KMS-11 (cell line): ENCODE data around the gene ZMYND12.

ENCODE experiments used
- H2AFZ ChIP-seq: fragments of 200-600 bp; sonication (generic); 2 replicates; pipeline ENCODE4 v1.6.1; 2016; ENCODE audit warnings: antibody characterized with exemption, mixed run types, low read depth
- H3K27ac ChIP-seq: fragments of 200-600 bp; sonication (generic); 2 replicates; pipeline ENCODE4 v1.6.1; 2016; ENCODE audit warnings: mild to moderate bottlenecking, mixed run types
- H3K27me3 ChIP-seq: fragments of 200-600 bp; sonication (generic); 2 replicates; pipeline ENCODE4 v1.6.1; 2017; ENCODE audit warnings: mild to moderate bottlenecking, low read depth, mixed run types, moderate library complexity; ENCODE audit not compliant: insufficient read depth
- H3K36me3 ChIP-seq: fragments of 200-600 bp; sonication (generic); 2 replicates; pipeline ENCODE4 v1.6.1; 2017; ENCODE audit warnings: mild to moderate bottlenecking, mixed run types; ENCODE audit not compliant: insufficient read depth
- H3K4me1 ChIP-seq: fragments of 200-600 bp; sonication (generic); 2 replicates; pipeline ENCODE4 v1.6.1; 2016; ENCODE audit warnings: mild to moderate bottlenecking, low read depth, mixed run types; ENCODE audit not compliant: poor library complexity, severe bottlenecking
- H3K4me2 ChIP-seq: fragments of 200-600 bp; sonication (generic); 2 replicates; pipeline ENCODE4 v1.7.0; 2016; ENCODE audit warnings: mild to moderate bottlenecking, mixed run types
- H3K4me3 ChIP-seq: fragments of 200-600 bp; sonication (generic); IDR thresholded peaks from 2 replicates; pipeline ENCODE4 v1.6.1; 2017; ENCODE audit warnings: low read depth, low read length, mixed read lengths; ENCODE audit not compliant: insufficient read depth
- H3K79me2 ChIP-seq: fragments of 200-600 bp; sonication (generic); 2 replicates; pipeline ENCODE4 v1.6.1; 2016; ENCODE audit warnings: low read depth, mixed run types; ENCODE audit not compliant: insufficient read depth
- H3K9ac ChIP-seq: fragments of 200-600 bp; sonication (generic); 2 replicates; pipeline ENCODE4 v1.6.1; 2016; ENCODE audit warnings: mild to moderate bottlenecking, mixed run types
- H4K20me1 ChIP-seq: fragments of 200-600 bp; sonication (generic); 2 replicates; pipeline ENCODE4 v1.6.1; 2016; ENCODE audit warnings: mild to moderate bottlenecking, mixed run types; ENCODE audit not compliant: insufficient read depth
- CTCF ChIP-seq: fragments of 200-600 bp; sonication (generic); conservative IDR thresholded peaks from 2 replicates; pipeline ENCODE4 v1.6.1; 2017; ENCODE audit warnings: low read depth, mild to moderate bottlenecking, antibody characterized with exemption, low read length, moderate library complexity, mixed read lengths

The ZMYND12 gene

DNA sequence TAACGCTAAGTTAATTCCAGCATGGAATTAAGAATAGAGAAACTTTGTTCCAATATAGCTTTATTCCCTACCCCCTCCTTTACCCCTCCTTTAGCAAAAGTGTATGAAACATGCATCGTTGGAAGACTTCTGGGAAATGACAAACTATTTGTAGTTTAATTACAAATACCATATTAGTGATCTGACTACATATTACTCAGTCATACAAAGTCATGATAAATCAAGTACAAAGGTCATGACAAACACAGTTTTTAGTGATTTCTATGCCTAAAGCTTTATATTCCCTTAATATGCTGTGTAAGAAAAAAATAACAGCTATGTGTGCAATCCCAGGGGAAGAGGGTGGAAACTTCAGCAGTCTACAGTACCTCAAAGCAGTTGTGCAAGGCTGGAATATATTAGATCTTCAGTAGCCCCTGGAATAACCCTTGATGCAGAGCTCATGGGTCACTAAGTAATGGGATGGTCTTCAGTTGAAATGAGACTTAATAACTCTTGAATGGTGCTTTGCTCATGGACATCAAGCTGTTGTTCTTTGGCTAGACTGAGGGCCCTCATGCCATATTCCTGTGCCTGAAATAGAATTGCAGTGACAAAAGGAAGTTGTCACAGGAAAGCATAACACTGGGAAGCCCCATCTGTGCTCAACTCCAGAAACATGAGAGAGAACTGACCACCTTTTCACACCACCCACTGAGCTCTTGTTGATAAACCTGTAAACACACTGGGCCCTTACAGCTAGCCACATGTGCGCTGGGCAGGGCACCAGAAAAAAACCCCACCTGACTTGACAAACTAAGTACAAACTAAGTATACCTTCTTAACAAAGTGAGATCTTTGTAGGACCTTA, 25.3 kb downstream of the ZMYND12 start:
- no peaks in the 10 kb centered on the region for H3K27me3 ChIP-seq
- H3K4me1 ChIP-seq: no peaks in the 10 kb centered on the region
- no peak overlapping the region for H2AFZ ChIP-seq
- no peaks in the 10 kb centered on the region for H3K79me2 ChIP-seq
- H3K9ac ChIP-seq: no peak overlapping the region
- H4K20me1 ChIP-seq: no peaks in the 10 kb centered on the region
- H3K36me3 ChIP-seq: no peaks in the 10 kb centered on the region
- no peak overlapping the region for H3K4me3 ChIP-seq
- H3K4me2 ChIP-seq: no peak overlapping the region
- no peak overlapping the region for H3K27ac ChIP-seq
- no peak for TF ChIP-seq CTCF

GRCh38 chr1:42429603-42430002, 26.2 kb downstream of the ZMYND12 start:
- Histone ChIP-seq H3K4me2 (no peak overlapping the region), H3K79me2 (no peaks in the 10 kb centered on the region), H3K4me1 (no peaks in the 10 kb centered on the region), H3K36me3 (no peaks in the 10 kb centered on the region), H3K27ac (no peak overlapping the region), H2AFZ (no peak overlapping the region), H3K4me3 (no peak overlapping the region), H4K20me1 (no peaks in the 10 kb centered on the region), H3K27me3 (no peaks in the 10 kb centered on the region), H3K9ac (no peak overlapping the region)
- no peak for TF ChIP-seq CTCF

DNA sequence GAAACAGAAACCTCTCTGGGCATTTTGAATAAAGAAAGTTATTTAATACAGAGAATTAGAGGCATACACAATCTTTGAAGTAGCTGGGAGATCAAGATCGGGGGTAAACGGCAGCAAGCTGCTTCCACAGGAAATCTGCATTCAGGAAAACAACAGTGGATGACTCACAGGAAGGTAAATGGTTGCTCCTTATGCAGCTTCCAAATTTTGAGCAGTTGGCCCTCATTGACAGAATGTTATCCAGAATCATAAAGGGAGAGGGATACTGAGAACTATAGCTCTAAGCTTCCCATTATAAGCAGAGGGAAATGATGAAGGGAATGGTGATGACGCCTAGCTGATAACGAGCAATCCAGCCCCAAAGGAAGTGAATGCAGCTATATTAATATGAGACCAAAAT, 28.6 kb downstream of the ZMYND12 start:
- H3K79me2 ChIP-seq: no peaks in the 10 kb centered on the region
- no peaks in the 10 kb centered on the region for H3K27me3 ChIP-seq
- no peak overlapping the region for H3K27ac ChIP-seq
- no peaks in the 10 kb centered on the region for H3K36me3 ChIP-seq
- TF ChIP-seq CTCF: no peak
- H3K4me2 ChIP-seq: no peak overlapping the region
- H4K20me1 ChIP-seq: no peaks in the 10 kb centered on the region
- H3K4me3 ChIP-seq: no peak overlapping the region
- no peaks in the 10 kb centered on the region for H3K4me1 ChIP-seq
- no peak overlapping the region for H3K9ac ChIP-seq
- H2AFZ ChIP-seq: no peak overlapping the region

GRCh38 chr1:42424201-42424600, 31.6 kb downstream of the ZMYND12 start:
- no peaks in the 10 kb centered on the region for H3K4me1 ChIP-seq
- H3K9ac ChIP-seq: no peak overlapping the region
- no peaks in the 10 kb centered on the region for H3K27me3 ChIP-seq
- no peak overlapping the region for H2AFZ ChIP-seq
- H3K4me2 ChIP-seq: no peak overlapping the region
- H3K27ac ChIP-seq: no peak overlapping the region
- no peak overlapping the region for H3K4me3 ChIP-seq
- no peaks in the 10 kb centered on the region for H3K36me3 ChIP-seq
- no peak for TF ChIP-seq CTCF
- no peaks in the 10 kb centered on the region for H3K79me2 ChIP-seq
- H4K20me1 ChIP-seq: no peaks in the 10 kb centered on the region
